GM10248 (cell line): ENCODE data around the gene PRIMPOL.
A peak's percentile ranks its signal among the peaks of the same experiment; 100 is the strongest.
"Not testable (repeated sequence)": the region's sequence is repeated elsewhere in the genome, so short reads cannot be mapped to it uniquely, and the experiment has no call there.

Experiments
- CTCF ChIA-PET: fragments of 300-600 bp; sonication (Branson Sonifier 250); formaldehyde crosslinking; extraction: SDS; loops from one replicate; lab custom pipeline; 2021; ENCODE audit warnings: antibody characterized with exemption; lab: Yijun Ruan, JAX
- POLR2A ChIA-PET: fragments of 350-650 bp; sonication (Branson Sonifier 250); formaldehyde crosslinking; extraction: SDS; loops from one replicate; lab custom pipeline; 2020; ENCODE audit warnings: antibody characterized with exemption; lab: Yijun Ruan, JAX
- DNase-seq: peaks from one replicate; pipeline ENCODE4 v3.0.0; 2012; ENCODE audit errors: extremely low spot score
- CTCF ChIP-seq: IDR thresholded peaks from 2 replicates; pipeline ENCODE4 v1.5.1; 2012; ENCODE audit warnings: mild to moderate bottlenecking, low read depth; ENCODE audit errors: extremely low read depth, missing control alignments, control extremely low read depth

Gene PRIMPOL

GRCh38 chr4:184649026-184649970 lies at the start of gene PRIMPOL, which contains the start of gene CASP3:
Gene PRIMPOL (plus strand): TSS chr4:184649738. CDS start chr4:184657141, 7,403 bp downstream.
Gene CASP3 (minus strand): TSS chr4:184649447. CDS start chr4:184638453, 10,994 bp downstream.
- peak; percentile 52 for TF ChIP-seq CTCF
- ChIA-PET CTCF (interaction anchor here (0.7 to 3.9 kb wide), 5 partner anchors 13 to 385 kb away, joined by 3 to 13 read pairs (median 3); no protein-coding TSS in a partner anchor), POLR2A (interaction anchor here (0.6 to 1.8 kb wide), 33 partner anchors 10 to 929 kb away, joined by 3 to 15 read pairs (median 4); partner anchors contain the start of gene CENPU)
- peak; percentile 93 for DNase-seq

GRCh38 chr4:184600982-184601381 lies 48.6 kb upstream of the PRIMPOL start:
- CTCF ChIA-PET, result interaction anchor here (0.8 to 2.0 kb wide), 3 partner anchors 10 to 33 kb away, joined by 3 to 5 read pairs (median 3); no protein-coding TSS in a partner anchor
- POLR2A ChIA-PET, DNase-seq: not testable (repeated sequence)

- CTCF ChIA-PET, result interaction anchor here (2.0 kb wide), 1 partner anchor 8 kb away, joined by 5 read pairs; no protein-coding TSS in a partner anchor
- POLR2A ChIA-PET, DNase-seq: not testable (repeated sequence)
Observed at GRCh38 chr4:184602857-184603256, 46.7 kb upstream of the PRIMPOL start.

- CTCF ChIA-PET, POLR2A ChIA-PET: not testable (repeated sequence)
Observed at GRCh38 chr4:184607429-184607828, 42.1 kb upstream of the PRIMPOL start.

GRCh38 chr4:184612074-184612473 lies 37.5 kb upstream of the PRIMPOL start:
- ChIA-PET POLR2A (no interaction called here), CTCF (interaction anchor here (1.0 to 1.7 kb wide), 3 partner anchors 8 to 1687 kb away, joined by 3 to 4 read pairs (median 4); no protein-coding TSS in a partner anchor)
- DNase-seq, result no peak
- TF ChIP-seq CTCF, result no peak

More at GRCh38 chr4:184607429-184607828, 42.1 kb upstream of the PRIMPOL start:
- not testable (repeated sequence) for DNase-seq

GRCh38 chr4:184613405-184613804 lies 36.1 kb upstream of the PRIMPOL start:
- no peak for DNase-seq
- TF ChIP-seq CTCF, result no peak
- POLR2A ChIA-PET, result no interaction called here
- CTCF ChIA-PET, result no interaction called here

- DNase-seq, result no peak
- ChIA-PET POLR2A (no interaction called here), CTCF (interaction anchor here (1.0 kb wide), 1 partner anchor 9 kb away, joined by 4 read pairs; no protein-coding TSS in a partner anchor)
- no peak for TF ChIP-seq CTCF
Observed at GRCh38 chr4:184614509-184614908, 35.0 kb upstream of the PRIMPOL start.

- CTCF ChIA-PET, result interaction anchor here (4.9 kb wide), 1 partner anchor 12 kb away, joined by 20 read pairs; no protein-coding TSS in a partner anchor
- POLR2A ChIA-PET, DNase-seq: not testable (repeated sequence)
Observed at GRCh38 chr4:184616168-184616567, 33.4 kb upstream of the PRIMPOL start.
